Adrenal gland (tissue), 5 donors: Measurements from ENCODE around the gene CACNB4.

Experiments
- CTCF ChIP-seq, 6 experiments: fragments of 450-650 bp in 4 of 6; fragments of 200-600 bp in 2 of 6; sonication (generic) in 1 of 6; IDR thresholded peaks; 1 replicate in 5 of 6; 2 replicates in 1 of 6; pipeline versions ENCODE4 v1.5.1 to v1.8.0; 2016 to 2021; ENCODE audit warnings: antibody characterized with exemption in 6 of 6, mild to moderate bottlenecking in 2 of 6, moderate library complexity in 1 of 6
- POLR2A ChIP-seq, 2 donors: fragments of 450-650 bp; IDR thresholded peaks; one replicate each; pipeline ENCODE4 v1.6.1; 2017; ENCODE audit warnings: antibody characterized with exemption in 2 of 2, mild to moderate bottlenecking in 2 of 2, moderate library complexity in 1 of 2
- donor health status: DM: no; HTN: no; CAD: no.

- no peak for TF ChIP-seq CTCF (IDR thresholded peaks at IDR 0.05)
- no peak for TF ChIP-seq POLR2A (IDR thresholded peaks at IDR 0.05)
These were observed 896 bp downstream of the CACNB4 start for GRCh38 chr2:152097801-152098495.
